Activated CD4-positive, alpha-beta T cell treated with anti-CD3 and anti-CD28 coated beads, Interleukin-2, Interleukin-4, amounts not matched to agents 100 ng/mL and 50 ng/mL, durations not matched to agents 16 hours and 8 hours (primary cell): ENCODE results near the gene MYO15A.
"Not testable (repeated sequence)": the region's sequence is repeated elsewhere in the genome, so short reads cannot be mapped to it uniquely, and the experiment has no call there.

Experiments
- DNase-seq: peaks from one replicate; pipeline ENCODE4 v3.0.0-alpha.2; 2020; ENCODE audit warnings: low spot score

MYO15A gene

DNA sequence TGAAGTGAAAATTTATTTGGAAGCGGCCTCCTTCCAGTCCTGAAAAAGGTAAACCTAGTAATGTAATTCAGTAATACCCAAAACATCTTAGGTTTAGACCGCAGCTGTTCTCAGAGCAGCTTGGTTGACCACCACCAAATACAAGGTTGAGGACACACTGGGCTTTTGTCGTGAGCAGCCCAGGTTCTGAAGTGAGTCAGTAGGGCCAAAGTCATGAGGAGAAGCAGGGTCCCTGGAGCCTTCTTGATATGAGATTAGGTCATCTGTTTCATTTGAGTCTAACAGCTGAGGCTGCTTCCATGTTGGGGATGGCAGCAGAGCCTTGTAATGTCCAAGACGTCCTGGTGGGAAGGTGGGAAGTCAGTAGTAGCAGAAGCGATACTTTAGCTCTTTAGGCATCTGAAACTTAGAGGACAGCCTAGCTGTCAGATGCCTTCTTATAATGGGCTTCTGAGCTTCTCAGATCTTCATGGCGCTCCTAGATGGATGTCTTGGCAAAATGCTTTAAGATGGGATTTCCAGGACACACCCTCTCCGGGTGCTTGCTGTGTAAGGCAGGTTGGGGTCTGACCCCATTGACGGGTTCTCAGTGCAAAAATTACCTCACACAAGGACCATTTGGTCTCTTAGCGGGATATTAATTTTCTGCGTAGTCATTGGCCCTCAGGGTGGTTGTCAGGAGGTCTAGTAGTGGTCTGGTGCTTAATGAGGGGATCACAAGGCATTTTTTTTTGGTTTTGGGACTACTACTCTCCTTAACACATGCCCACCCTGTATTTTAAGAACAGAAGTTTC is 77.5 kb downstream of the MYO15A start:
- no peak for DNase-seq

DNA sequence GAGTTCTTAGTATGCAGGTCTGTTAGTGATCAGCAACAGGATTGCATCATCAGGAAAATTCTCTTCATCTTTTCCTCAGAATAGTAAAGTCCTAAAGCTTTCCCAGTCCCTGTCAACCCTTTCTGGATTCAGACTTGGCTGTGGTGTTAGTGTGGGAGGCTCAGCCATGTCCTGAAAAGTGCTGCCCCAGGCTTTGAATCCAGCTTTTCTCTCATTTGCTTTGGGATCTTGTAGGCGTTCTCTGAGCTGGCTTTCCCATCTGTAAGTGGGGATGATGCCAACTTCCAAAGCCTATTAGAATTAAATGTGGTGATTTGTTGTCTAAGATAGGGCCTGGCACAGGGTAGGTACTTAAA is 78.0 kb downstream of the MYO15A start:
- no peak for DNase-seq

DNA sequence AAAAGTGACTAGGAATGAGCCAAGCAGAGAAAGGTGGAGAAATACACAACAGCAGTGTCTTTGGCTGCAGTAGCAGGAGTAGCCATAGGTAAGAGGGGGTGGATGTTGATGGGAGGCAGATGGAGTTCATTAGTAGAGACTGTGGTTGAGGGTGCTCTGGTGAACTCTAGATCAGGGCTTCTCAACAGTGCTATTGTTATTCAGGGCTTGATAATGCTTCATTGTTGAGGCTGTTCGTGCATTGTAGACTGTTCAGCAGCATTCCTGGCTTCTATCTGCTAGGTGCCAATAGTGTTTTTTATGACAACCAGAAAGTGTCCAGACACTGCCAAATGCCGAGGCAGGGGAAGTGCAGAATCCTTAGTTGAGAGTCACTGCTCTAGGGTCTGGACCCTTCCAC is 78.7 kb downstream of the MYO15A start:
- DNase-seq, result no peak

DNA sequence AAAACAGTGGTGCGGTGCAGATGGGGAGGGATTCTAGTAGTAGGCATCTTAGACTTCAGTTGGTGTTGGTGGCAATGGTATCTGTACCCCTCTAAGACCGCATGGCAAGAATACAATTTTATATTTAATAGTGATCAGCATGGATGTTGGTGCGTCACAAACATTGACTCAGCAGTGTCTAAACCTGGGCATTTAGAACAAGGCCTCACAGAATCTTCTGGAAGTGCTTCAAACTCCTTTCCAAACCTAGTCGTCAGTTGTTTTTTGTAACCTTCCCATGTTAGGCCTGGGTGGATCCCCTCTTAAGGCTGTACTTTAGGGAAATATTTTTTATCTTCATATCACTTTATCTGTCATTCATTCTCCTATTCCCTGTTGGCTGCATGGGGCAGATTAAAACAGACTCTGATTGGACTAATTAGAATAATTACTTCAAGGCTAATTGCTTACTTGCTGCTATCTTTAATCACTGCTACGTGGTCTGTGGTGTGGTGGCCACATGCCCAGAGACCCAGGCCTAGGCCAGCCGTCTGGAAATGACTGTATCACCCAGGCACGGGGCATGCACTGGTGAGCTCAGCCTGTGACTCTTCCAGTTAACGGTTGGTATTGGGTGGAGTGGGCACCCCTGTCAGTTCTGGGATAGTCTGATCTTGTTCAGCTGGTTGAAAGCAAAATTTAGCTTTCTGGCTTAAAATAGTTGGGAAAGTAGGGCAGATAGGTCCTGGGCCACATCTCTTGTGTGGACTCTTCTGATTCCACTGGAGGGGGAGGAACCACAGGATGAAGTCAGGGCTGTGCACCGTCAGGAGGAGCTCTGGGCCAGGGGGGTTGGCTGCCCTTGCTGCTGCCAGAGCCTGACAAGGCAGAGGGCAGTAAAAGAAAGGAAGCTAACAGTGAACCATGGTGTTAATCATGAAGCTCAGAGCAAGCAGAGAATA is 79.5 kb downstream of the MYO15A start:
- DNase-seq, result peak; percentile 58

DNA sequence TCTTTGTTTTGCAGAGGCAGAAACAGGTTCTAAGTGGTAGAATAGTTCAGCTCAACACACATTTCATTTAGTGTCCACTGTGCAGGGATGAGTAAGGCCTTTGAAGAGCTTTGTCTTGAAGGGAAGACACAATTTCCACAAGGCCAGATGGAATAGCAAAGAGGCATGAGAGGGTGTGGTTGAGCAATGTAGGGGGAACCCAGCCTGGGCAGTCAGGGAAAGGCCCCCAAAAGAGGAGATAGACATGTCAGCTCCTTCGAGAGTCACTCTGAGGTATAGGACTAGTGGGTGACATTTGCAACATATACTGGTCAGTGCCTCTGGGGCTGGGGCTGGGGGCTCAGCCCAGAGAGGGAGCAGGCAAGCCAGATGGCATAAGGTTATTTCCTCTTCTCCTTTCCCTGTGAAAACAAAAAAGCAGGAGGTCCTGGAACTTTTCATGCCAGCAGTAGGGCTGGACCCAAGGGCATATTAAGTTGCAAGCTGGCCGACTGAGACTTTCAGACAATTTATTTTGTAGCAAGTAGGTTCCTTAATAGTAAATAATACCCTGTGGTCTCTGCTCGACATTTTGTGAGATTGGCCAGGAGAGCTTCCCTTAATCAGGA is 82.2 kb downstream of the MYO15A start:
- no peak for DNase-seq

DNA sequence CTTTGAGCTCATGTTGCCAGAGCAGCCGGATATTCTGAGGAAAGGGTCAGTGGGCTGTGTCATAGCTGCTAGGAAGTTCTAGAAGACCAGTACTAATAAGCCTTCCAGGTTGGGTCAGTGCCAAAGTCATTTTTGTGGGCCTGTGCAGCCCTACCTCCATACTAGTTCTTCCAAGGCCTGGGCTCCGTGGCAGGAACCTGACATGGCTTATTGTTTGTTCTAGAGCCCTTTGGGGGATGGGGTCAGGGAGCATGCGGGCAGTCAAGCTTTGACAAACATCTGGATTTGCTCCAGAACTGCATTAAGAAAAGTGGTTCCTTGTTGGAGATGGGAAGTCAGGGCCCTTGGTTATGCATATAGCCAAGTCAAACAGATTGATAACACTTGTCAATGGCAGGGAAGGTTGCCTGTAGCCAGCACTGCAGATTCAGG is 82.7 kb downstream of the MYO15A start:
- DNase-seq, result no peak

DNA sequence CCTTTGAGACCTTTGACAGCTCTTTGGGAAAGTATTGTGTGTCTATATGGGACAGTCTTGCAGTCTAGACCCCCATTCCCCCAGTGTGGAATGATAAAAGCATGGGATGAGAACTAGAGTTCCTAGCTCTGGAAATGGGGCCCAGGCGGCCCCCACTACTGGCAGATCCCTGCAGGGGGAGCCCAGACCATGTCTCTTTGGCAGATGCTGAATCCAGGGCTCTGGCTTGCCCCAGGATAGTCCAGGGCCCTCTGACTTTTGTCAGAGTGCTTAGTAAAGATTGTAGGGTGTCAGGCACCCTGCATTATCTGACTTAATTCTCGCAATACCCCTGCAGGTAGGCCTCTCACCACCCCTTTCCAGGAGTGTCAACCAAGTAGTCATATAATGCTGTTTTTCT is 83.4 kb downstream of the MYO15A start:
- no peak for DNase-seq

DNA sequence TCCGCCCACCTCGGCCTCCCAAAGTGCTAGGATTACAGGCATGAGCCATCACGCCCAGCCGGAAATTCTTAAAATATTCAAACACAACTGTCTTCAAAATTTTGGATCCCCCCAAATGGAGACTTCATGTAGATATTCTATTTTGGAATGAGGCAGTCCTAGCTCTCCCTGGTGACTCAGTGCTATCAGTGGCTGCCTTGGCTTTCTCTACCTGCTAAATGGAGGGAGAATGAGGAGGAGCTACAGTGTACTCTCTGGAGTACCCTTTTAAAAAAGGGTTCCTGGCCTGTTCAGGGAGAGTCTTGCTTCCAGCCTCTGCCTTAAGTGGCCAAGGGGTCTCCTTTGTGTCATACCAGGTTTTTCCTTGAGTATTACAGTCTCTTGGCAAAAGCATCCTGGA is 85.8 kb downstream of the MYO15A start:
- DNase-seq, result no peak

DNA sequence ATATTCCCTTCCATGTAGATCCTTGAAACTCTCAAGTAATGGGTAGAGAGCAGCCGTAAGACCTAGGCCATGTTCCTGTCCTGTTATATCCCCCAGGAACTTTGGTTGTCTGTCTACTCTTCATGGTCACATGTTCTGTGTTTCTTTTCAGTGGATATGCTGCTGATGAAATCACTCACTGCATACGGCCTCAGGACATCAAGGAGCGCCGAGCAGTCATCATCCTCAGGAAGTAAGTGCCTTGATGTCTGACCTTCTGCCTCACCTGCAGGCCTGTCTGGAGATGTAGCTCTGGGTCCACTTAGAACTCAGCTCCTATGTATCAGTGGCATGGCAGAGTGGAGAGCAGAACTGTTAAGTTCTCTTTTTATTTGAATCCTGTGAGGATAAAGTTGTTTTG is 86.2 kb downstream of the MYO15A start:
- no peak for DNase-seq

DNA sequence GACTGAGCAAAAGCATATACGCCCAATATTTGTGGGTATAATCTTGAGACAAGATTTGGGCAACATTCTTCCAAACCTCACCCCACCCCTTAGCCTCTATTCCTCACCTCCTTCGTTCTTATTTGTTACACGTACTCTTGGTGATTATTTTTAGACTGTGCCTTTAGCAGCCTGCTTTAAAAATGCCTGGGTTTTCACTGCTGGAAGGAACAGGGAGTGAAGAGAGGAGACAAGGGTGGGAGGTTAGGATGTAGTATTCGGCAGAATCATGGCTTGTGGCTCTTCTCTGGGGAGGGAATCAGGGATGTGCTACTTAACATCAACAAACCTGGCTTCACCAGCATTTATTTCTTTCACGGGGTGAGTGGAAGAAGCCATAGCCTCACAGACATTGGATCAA is 86.7 kb downstream of the MYO15A start:
- no peak for DNase-seq

DNA sequence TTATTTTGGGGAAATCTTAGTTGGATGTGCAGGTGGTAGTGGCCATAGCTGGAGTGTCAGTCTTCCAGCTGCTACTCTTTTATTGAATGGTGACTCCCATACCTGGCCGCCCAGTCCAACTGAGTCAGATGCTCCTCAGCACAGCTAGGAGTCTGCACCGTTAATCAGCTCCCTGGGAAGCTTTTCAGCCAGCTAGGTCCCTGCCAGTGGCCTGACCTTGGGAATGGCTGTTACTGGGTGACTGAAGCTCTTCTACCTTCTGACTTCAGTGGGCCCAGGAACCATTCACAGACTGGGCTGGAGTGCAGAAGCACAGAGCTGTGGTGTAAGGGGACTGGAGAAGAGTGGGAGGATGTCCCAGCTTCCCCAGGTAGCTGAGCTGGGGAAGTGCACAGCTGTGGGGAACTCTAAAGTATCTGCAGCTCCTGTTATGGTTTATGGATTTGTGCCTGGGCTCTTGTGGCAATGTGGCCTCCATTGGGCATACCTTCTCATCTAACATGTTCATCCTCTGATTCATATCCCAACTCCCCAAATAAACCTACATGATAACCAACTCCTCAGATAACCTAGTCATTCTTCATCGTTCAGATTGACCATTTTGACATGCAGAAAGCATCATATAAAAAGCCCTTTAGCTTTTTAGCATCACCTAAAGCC is 89.1 kb downstream of the MYO15A start:
- no peak for DNase-seq

DNA sequence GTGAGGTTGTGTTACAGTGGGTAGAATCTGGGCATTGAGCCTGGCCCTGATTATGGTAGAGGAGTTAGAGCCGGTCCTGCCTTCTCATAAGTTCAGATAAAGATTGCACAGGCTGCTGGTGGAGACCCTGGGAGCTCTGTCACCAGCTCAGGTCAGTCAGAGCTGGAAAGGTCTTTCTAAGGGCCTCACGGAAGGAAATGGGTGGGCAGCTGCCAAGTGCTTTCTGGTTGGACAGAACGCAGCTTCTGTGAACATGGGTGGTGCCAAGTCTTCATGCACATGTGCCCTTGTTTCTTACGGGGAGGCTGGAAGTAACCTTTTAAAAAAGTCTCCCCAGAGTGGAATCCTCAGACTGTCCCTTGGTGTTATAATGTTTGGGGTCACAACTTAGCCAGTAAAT is 90.0 kb downstream of the MYO15A start:
- no peak for DNase-seq

DNA sequence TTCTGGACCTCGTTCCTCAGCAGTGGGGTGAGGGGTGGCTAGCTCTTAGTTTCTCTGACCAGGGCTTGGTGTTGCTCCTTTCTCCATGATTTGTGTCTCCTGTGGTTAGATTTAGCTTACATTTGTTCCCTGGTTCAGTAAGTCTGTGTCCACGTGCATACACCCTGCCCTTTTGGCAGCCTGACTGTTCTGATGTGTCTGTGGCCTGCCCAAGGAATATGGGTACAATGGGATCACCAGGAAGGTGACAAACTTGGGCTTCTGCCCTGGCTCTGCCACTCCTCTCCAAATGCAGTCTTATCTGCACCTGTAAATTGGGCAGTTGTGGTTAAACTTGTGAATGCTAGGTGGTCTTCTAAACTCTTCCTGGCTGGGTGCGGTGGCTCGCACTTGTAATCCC is 92.6 kb downstream of the MYO15A start:
- DNase-seq, result no peak

DNA sequence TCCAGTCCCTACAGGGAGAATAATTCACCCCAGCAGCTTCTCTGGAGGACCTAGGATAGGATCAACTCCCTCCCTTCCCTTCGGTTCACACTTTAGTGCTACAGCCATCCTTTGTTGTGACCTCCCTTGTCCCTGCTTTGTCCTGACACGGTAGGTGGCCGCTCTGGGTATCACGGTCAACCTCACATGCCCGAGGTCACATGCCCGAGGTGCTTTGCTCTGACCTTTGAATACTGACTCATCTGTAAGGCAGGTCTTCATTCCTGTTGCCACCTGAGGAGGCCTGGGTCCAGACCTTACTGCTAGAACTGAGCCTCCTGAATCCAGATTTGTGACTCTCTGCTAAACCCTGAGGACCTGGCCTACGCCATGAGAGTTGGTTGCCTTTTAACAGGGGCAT is 94.8 kb downstream of the MYO15A start:
- no peak for DNase-seq

DNA sequence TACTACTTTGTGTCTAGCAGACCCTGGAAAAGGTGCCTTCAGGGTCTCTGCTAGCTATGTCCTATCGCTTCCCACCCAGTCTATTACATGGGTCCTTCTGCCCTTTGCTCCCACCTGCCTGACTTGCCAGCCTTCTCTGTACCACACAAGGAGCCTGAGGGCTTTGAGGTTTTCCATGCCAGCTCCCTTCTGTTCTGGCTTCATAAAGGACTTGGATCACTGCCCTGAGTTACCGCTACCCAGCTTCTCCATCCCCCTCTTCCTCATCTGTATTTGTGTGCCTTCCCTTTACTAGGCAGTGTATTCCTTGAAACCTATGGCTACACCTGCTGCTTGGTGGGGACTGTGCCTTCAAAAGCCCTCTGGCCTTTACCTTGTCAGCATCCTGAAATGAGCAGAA is 97.3 kb downstream of the MYO15A start:
- DNase-seq, result no peak

DNA sequence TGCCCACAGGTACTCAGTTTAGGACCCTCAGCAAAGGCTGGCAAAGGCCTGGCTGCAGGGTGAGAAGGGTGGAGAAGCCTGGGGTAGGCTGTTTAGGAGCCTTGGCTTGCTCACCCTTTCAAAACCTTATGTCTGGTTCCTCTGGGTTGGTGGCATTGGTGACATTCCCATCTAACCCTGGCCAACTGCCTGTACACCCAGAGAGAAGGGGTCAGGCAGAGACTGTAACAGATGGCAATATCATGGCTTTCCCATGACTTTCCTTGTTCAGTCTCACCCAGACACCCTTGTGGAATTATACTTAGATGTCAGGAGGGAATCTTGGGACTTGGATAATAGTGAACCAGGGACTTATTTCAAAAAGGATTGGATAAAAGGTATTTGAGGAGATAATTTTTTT is 98.4 kb downstream of the MYO15A start:
- DNase-seq, result no peak

DNA sequence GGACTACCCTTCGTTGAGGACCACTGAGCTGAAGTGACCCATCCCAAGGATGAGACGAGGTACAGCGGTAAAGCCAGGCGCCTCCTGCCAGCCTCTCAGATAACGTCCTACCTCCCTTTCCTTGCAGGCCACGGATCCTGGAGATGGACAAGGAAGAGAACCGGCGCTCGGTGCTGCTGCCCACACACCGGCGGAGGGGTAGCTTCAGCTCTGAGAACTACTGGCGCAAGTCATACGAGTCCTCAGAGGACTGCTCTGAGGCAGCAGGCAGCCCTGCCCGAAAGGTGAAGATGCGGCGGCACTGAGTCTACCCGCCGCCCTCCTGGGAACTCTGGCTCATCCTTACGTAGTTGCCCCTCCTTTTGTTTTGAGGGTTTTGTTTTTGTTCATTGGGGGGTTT is 99.5 kb downstream of the MYO15A start:
- DNase-seq, result no peak

DNA sequence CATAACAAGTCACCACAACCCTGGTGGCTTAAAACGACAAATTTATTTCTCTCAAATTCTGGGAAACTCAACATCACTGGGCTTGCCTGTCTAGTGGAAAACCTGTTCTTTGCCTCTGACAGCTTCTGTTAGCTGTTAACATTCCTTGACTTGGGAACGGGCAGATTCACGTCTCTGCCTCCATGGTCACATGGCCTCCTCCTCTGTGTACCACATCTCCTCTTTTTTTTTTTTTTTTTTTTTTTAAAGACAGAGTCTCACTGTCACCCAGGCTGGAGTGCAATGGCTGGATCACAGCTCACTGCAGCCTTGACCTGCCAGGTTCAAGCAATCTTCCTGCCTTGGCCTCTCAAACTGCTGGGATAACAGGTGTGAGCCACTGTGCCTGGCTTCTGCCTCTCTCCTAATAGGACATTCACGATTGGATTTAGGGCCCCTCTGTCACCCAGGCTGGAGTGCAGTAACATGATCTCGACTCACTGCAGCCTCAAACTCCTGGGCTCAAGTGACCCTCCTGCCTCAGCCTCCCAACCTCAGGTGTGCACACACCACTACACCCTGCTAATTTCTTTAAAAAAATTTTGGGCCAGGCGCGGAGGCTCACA is 105.2 kb downstream of the MYO15A start:
- DNase-seq, result no peak

DNA sequence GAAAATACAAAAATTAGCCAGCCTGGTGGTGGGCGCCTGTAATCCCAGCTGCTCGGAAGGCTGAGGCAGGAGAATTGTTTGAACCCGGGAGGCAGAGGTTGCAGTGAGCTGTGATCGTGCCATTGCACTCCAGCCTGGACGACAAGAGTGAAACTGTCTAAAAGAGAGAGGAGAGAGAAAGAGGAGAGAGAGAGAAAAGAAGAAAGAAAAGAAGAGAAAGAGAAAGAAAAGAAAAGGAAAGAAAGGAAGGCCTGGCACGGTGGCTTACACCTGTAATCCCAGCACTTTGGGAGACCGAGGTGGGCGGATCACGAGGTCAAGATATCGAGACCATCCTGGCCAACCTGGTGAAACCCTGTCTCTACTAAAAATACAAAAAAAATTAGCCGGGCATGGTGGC is 108.3 kb downstream of the MYO15A start:
- DNase-seq, result not testable (repeated sequence)

DNA sequence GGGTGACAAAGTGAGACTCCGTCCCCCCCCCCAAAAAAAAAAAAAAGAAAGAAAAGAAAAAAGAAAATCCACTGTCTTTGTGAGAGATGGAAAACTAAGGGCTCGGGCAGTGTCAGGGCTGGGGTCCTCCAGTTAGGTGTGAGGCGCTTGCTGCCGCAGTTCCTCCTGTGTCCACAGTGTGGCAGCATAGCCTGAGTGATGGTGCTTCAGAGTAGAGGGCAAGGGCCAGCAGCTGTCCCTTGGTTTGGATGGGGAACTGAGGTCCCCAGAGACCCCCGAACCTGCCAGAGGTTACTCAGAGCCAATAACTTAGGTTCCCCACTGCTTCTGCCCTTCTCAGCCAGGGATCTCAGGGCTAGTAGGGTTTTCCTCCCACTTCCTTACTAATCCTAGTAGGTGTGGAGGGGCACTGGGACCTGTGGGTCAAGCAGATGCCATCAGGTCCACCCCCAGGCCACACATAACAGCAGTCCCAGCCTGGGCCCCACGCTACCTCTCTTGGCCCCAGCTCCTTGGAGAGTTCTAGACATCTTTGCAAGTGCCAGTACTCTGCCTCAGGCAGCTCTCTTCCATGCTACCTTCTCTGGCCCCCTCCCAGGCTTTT is 109.0 kb downstream of the MYO15A start:
- peak; percentile 78 for DNase-seq

DNA sequence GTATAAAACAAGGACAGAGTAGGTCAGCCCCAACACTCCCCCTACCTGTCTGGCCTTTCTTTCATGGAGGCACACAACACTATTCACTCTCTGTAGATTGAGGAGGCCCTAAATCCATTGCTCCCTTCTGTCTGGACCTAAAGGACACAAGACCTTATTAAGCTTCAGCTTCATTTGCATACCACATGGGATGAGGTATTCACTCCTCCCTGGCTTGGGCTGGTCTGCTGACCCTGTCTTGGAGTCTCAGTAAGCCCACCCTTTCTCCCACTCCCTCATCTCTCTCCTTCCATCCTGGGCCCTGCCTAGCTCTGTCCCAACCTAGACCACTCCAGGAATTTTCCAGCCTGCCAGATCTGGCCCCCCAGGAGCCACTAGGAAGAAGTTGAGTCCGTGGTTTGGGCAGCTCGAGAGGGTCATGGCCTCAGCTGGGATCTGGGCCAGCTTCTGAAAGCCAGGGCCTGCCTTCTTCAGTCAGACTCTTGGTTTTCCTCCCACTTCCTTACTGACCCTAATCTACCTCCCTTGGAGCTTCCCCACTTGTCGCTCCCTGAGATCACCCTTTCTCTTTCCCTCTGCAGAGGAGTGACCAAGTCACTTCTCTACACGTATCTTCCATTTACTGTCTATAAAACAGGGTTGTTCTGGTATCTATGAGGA is 110.3 kb downstream of the MYO15A start:
- no peak for DNase-seq
